SK-N-DZ (cell line): ENCODE data around the gene ZNF41.
"Not testable (repeated sequence)": the region's sequence is repeated elsewhere in the genome, so short reads cannot be mapped to it uniquely, and the experiment has no call there.

Experiments used
- DNase-seq: peaks from one replicate; pipeline ENCODE4 v3.0.0-alpha.2; 2015; ENCODE audit warnings: low spot score

Gene ZNF41

DNA sequence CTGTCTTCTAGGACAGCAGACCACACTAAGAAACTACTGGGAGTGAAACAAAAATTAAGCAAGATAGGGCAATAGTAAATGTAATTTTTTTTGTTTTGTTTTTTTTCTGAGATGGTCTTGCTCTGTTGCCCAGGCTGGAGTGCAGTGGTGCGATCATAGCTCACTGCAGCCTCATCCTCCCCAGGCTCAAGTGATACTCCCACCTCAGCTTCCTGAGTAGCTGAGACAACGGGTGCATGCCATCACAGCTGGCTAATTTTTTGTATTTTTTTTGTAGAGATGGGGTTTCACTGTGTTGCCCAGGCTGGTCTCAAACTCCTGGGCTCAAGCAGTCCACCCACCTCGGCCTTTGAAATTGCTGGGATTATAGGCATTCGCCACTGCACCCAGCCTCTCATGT is 9.1 kb upstream of the ZNF41 start:
- DNase-seq, result not testable (repeated sequence)

DNA sequence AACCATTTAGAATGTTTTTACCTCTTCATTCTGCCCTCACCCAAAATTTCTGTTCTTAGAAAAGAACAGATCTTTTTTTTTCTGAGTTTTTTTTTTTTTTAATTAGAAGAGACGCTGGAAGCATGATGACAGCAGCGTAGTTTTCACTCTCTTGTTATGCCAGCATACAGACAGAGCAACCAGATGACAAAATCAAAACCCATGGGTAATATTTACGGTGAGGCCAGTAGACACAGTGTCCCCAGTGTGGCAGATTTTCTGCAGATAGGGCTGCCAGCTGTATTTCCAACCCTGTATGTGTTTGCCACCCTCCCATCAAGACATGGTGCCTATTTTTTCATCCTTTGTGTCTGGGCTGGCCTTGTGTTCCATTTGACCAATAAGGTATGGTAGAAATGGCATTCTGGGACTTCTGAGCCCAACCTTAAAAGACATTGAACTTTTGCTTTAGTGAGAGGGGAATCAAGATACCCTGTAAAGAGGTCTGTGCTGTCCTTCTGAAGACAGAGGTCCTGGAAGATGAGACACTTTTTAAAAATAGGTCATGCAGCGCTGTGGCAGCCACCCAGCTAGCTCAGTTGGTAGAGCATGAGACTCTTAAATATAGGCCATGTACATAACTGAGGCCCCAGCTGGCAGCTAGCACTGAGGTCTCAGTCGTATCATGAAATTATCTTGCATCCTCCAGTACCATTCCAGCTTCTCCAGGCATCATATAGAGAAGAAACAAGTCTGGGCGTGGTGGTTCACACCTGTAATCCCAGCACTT is 6.7 kb upstream of the ZNF41 start:
- DNase-seq, result no peak

DNA sequence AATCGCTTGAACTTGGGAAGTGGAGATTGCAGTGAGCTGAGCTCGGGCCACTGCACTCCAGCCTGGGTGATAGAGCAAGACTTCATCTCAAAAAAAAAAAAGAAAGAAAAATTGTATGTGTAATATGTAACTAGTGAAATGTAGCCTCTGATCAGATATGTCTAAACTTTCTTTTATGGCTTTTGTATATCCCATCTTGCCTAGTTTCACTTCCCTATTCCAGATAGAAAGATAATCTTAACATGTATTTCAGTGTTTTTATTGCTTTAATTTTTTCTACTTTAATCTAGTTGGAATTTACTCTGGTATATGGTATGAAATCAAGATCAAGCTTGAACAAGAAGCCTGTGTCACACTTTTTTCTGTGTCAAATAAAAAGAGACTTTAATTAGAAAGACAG is 1.9 kb upstream of the ZNF41 start:
- DNase-seq, result no peak

DNA sequence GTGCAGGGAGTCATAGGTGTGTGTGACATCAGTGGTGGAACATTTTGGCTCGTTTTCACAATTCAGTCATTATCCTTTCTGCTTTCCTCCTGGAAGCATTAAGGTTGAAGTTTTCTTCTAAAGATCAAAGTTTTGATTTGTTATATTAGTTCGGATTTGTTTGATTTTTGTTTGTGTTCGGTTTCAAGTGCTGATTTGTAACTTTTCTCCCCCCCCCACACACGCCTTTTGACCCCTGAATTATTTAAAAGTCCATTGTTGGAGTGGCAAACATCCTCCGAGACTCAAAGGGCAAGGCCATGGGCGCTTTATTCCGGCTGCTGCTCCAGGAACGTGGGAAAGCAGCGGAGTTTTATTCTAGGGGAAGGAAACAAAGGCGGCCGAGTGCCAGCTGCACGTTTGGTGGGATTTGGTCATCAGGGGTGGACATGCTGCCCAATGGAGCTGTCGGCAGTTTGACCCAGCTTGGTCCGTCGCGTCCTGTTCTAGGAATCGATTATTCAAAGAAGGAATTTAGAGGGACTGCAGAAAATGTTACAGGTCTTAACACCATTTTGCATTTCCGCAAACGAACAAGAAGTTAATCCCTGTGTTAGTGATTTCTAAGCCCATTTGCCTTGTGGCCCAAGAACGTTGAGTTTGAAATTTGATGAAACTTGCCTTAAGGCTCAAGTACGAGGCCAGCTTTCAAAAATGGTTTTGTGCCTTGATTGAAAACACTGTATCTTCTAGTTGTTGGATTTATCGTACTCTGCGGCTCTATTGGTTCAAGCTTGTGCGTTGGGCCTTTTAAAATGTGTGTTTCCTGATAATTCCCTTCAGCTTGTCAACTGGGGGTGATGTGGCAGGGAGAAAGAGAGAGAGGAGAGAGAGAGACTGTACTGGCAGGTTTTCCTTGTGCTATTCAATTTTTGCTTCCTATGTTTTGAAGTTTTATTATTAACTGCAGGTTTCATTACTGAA is 565 bp upstream of the ZNF41 start:
- DNase-seq, result peak; percentile 7

DNA sequence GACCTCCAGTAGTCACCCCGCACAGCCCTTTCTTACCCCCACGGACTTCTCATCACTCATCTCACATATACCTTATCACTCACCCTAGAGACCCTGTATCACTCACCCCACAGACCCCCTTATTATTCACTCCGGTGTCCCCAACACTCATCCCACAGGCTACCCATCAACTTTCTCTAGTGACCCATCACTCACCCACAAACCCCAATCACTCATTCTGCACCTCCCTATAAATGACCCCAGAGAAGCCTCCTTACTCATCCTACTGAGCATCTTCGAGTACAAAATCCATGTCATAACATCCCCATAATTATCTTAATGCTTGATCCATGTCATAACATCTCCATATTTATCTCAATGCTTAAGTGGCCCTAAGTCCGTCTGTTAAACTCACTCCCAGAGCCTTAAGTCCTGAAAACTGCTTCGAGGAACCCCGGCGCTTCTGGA is 934 bp downstream of the ZNF41 start:
- DNase-seq, result no peak

DNA sequence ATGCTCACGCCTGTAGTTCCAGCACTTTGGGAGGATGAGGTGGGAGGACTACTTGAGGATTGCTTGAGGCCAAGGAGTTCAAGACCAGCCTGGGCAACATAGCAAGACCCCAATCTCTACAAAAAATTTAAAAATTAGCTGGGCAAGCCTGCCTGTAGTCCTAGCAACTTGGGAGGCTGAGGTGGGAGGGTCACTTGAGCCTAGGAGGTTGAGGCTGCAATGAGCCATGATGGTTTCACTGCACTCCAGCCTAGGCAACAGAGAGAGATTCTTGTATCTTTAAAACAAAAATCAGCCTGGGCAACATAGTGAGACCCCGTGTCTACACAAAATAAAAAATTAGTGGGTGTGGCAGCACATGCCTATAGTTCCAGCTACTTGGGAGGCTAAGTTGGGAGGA is 1.9 kb downstream of the ZNF41 start:
- DNase-seq, result no peak

DNA sequence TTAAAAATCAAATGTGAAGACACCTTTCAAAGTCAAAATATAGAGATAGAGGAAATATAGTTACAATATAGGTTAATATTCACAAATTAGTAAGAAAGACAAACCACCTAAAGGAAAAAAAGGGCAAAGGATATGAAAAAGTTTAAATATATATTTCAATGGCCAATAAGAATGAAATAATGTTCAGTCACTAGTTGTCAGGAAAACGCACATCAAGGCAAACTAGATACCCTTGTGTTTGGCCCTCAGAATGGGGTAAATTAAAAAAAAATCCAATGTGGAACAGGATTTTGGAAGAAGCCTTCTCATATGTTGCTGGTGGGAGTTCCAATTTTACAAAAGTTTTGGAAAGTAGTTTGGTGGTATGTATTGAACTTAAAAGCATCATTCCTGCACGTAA is 2.4 kb downstream of the ZNF41 start:
- no peak for DNase-seq

DNA sequence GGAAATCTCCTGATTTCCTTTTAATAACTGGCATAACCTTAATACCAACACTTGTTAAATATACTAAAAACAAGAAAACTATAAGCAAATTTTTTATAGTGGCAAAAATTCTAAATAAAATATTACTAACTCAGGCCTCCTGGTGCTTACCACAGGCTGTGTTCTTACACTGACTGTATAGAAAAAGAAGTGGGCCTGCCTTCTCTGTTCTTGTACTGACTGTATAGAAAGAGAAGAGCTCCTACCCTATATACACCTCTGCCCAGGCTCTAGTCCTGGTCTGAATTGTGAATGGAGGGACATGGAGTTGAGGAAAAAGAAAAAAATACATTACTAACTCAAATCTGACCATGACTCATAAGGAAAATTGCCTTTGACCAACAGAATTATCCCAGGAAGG is 7.5 kb downstream of the ZNF41 start:
- no peak for DNase-seq

DNA sequence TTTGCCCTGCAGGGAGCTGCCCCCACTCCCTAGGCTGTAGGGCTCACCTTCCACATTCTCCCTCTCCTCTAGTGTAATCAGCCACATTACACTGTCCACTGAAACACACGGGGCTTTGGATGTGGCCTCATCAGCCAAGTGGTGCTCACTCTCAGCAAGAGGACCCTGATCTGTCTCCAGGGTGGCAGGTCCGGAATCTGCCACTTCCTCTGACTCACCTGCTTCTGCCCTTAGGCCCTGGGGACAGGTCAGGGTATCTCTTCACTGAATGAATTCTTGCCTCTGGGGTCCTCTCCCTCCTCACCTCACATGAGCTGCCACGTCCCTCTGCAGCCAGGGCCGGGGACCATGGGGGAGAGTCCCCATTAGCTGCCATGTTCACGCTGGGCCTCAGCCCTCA is 15.9 kb downstream of the ZNF41 start:
- no peak for DNase-seq

DNA sequence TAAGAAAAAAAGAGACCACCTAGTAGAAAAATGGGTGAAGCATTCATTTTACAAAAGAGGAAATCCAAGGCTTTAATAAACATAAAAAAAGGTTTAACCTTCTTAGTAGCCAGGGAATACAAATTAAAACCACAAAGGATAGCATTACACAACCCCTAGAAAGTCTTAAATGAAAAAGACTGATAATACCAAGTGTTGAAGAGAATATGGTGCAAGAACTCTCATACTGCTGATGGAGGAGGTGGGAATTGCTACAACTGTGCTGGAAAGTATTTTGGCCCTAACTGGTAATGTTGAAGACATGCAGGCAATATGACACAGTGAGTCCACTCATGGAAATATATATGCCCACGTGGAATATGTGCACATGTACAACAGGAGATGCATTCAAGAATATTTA is 22.5 kb downstream of the ZNF41 start:
- DNase-seq, result no peak

DNA sequence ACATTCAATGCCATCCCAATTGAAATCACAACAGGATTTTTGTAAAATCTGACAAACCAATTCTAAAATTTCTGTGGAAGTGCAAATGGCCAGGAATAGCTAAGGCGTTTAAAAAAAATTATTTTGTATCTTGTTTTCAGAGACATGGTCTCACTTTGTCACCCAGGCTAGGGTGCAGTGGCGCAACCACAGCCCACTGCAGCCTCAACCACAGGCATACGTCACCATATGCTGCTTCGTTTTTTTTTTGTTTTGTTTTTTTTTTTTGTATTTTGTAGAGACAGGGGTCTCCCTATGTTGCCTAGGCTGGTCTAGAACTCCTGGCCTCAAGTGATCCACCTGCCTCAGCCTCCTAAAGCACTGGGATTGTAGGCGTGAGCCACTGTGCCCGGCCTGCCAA is 24.5 kb downstream of the ZNF41 start:
- no peak for DNase-seq

DNA sequence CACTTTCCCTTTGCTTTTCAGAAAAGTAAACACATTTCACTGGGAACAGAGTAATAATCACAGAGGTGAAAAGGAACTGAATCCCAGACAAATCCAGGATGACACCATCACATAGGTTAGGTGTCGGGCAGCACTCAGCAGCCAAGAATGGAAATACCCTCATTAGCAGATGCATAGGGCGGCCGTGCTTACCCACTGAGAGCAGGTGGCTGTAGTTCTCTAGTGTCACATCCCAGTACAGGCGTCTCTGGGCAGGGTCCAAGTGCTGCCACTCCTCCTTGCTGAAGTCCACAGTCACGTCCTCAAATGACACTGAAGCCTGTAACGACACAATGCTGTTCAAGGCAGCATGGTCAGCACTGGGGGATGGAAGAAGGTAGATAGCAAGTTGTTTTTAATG is 26.9 kb downstream of the ZNF41 start:
- DNase-seq, result no peak

DNA sequence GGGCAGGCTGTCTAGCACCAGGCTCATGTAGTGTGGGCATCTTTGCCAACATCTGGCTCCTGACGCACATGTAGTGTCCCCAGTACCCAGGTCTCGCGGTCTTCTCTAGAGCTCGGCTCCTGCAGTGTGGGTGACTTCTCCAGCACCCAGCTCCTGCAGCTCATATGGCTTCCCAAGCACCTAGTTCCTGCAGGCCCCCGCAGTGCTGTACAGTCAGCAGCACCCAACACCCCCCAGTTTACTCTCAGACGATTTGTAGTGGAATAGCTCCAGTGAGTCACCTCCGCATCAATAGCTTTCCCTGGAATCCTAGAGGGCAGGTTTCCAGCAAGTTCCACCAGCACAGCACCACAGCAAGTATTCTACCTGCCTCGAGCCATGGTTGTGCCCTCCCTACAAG is 30.9 kb downstream of the ZNF41 start:
- no peak for DNase-seq

DNA sequence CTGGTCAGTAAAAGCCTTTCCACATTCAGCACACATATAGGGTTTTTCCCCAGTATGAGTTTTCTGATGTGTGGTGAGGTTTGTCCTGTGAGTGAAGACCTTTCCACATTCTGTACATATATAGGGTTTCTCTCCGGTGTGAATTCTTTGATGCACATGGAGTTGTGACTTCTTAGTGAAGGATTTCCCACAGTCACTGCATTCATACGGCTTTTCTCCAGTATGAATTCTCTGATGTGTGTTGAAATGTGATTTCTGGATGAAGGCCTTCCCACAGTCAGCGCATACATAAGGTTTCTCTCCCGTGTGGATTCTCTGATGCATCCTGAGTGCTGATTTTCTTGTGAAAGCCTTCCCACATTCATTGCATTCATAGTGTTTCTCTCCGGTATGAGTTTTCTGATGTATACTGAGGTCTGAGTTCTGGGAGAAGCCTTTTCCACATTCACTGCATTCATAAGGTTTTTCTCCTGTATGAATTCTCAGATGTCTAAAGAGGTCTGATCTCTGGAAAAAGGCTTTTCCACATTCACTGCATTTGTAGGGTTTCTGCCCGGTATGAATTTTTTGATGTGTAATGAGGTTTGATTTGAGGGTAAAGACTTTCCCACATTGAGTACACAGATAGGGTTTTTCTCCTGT is 34.7 kb downstream of the ZNF41 start:
- DNase-seq, result no peak

DNA sequence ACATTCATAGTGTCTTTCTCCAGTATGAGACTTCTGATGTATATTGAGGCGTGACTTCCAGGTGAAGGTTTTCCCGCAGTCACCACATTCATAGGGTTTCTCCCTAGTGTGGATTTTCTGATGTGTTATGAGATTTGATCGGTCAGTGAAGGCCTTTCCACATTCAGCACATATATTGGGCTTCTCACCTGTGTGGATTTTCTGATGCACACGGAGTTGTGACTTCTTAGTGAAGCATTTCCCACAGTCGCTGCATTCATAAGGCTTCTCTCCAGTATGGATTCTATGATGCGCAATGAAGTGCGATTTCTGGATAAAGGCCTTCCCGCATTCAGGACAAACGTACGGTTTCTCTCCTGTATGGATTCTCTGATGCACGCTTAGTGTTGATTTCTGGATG is 35.4 kb downstream of the ZNF41 start:
- no peak for DNase-seq

DNA sequence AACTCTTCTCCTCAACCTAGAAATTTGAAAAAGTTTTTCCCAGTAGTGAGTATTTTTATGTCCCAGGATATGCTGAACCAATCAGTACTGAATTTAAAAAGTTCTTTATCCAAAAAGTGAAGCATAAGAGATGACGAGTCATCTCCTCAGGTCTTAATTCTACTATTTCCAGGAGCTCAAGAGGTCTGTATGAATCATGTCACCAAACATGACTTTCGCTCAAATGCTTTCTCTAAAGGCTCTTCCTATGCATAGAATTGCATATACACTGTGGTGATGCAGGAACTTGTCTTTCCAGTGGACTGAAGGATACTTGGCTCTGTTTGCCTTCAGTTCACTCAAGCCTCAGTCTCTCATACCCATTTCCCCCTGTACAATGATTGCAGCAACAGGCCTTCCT is 36.1 kb downstream of the ZNF41 start:
- no peak for DNase-seq

DNA sequence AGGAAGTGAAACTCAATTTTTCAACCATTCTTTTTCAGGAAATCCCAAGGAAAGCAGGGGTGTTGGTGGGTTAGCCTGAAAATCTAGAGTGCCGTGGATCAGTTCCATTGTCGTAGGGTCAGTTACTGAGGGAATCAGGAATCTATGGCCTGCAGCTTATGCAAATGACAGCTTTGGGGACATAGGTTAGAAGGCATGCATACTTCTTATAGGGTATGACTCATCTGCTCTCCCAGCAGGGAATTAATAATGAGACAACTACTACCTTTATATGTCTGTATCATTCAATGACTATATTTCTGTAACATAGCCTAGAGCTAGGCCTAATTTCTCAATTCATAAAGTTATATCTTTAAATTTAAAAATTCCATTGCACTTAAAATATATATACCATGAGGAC is 36.6 kb downstream of the ZNF41 start:
- DNase-seq, result no peak

DNA sequence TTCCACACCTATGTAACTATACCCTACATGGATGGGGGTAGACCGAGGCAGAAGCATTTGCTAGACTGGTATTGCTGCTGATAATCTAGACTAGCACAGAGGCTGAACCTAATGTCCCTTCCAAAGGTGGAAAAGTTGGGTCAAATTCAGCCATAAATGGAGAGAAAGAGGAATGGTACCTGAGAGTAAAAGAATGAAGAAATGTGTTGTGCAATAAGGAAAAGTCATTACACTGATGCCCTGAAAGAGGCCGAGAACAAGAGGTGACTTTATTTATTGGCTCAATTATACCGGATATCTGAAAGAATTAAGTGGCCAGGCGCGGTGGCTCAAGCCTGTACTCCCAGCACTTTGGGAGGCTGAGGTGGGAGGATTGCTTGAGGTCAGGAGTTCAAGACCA is 52.1 kb downstream of the ZNF41 start:
- no peak for DNase-seq

DNA sequence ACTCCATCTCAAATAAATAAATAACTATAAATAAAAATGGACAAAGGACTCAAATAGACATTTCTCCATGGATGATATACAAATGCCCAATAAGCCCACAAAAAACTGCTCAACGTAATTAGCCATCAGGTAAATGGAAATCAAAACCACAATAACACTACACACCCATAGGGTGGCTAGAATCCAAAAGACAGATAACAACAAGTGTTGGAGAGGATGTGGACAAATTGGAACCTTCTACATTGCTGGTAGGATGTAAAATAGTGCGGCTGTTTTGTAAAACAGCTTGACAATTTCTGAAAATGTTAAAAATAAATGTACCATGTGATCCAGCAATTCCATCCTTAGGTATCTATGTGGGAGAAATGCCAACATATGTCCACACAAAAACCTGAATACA is 60.6 kb downstream of the ZNF41 start:
- DNase-seq, result no peak

DNA sequence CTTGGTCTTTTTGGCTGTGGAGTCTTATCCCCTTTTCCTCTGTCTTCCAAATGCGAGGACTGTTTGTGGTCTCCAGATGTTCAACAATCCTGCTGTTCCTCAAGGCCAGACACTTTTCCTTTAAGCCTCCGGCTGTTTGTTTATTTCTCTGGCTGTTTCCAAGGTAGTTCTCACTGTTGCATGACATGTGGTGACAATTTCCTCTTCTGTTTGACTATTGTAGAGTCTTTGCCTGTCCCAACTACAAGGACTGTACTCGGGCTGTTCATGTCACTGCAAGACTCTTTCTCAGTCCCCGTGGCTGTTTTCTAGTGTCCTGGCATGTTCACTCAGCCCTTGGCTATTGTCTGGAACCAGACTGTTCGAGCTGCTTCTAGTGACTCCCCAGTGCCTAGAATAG is 62.1 kb downstream of the ZNF41 start:
- DNase-seq, result no peak

DNA sequence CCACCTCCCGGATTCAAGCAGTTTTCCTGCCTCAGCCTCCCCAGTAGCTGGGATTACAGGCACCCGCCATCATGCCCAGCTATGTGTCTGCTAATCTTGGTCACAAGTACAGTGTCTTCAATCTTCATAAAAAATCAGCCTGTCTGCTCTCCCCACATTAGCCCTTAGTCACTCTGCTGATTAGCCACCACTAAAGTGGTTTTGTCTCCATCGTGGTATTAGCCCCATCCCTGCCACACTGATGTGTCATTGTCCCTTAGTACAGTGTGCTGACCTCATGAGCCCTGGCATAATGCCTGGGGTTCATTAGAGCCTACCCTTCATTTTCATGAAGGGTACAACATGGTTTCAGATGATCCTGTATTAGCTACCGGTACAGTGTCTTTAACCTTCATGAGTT is 62.8 kb downstream of the ZNF41 start:
- DNase-seq, result peak; percentile 11

DNA sequence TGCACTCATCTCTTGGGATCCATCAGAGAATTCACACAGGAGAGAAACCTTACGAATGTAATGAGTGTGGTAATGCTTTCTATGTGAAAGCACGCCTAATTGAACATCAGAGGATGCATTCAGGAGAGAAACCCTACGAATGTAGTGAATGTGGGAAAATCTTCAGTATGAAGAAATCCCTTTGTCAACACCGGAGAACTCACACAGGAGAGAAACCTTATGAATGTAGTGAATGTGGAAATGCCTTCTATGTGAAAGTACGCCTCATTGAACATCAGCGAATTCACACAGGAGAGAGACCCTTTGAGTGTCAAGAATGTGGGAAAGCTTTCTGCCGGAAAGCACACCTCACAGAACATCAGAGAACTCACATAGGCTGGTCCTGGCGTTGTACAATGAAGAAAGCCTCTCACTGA is 69.8 kb downstream of the ZNF41 start:
- DNase-seq, result no peak
